EL (cell line): Measurements from ENCODE around the gene PGPEP1.
"Not testable (repeated sequence)": the region's sequence is repeated elsewhere in the genome, so short reads cannot be mapped to it uniquely, and the experiment has no call there.

Experiments
- DNase-seq: peaks from one replicate; pipeline ENCODE4 v3.0.0-alpha.2; 2016

Gene PGPEP1

GRCh38 chr19:18308948-18309325 is 31.5 kb upstream of the PGPEP1 start:
- no peak for DNase-seq

DNA sequence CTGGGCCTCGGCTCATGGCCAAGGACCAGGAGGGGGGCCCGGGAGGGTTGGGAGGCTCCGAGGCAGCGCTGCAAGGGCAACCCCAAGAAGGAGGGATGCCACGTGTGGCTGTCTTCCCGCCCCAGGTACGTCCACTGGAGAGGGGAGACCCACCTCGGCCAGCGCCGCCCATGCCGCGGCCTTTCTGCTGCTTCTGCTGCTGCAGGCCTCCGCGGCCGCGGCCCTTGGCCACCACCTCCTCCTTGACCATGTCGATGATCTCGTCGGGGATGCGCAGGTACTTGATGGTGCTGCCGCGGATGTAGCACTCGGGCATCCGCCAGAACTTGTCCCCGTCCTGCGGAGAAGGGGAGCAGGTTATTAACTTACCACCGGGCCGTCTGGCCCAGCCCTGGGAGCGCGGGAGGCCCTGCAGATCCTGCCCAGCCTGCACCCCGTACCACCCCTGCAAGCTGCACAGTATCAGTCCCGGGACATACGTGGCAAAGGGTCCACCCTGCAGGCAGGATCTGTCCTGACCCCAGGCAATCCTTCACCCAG is 30.8 kb upstream of the PGPEP1 start:
- no peak for DNase-seq

DNA sequence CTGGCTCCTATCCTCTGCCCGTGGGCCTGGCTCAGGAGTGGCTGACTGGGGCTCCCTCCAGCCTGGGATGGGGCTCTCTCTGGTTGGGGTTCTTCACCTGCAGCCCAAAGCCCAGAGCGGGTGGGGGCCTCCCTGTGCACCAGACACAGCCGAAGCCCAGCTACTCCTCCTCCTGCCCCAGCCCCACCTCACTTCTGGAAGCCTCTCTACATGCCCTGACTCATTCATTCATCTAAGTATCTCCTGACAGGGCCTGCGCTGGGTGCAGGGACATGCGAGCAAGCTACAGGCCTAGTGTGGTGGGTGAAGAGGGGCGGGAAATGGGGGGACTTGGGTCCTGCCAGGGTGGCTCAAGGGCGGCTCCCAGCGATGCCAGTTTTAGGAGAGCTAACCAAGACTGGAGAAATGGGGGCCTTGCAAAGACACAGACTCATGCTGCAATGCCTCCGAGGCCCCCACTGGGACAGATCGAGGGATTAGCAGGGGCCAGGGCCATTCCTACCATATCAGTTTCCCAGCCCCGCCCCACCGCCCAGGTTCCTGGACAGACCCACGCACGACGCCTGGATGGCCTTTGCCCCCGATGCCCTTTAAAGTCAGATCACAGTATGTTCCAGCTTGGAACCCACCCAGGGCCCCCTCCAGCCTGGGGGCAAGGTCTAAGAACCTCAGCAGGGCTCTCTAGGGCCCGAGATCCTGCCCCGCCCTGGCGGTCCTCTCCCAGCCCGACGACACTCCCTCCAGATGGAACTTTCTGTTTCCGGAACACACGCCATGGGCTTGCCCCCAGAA is 30.1 kb upstream of the PGPEP1 start:
- DNase-seq: no peak

- DNase-seq: no peak
Observed at GRCh38 chr19:18310966-18311365, 29.4 kb upstream of the PGPEP1 start.

DNA sequence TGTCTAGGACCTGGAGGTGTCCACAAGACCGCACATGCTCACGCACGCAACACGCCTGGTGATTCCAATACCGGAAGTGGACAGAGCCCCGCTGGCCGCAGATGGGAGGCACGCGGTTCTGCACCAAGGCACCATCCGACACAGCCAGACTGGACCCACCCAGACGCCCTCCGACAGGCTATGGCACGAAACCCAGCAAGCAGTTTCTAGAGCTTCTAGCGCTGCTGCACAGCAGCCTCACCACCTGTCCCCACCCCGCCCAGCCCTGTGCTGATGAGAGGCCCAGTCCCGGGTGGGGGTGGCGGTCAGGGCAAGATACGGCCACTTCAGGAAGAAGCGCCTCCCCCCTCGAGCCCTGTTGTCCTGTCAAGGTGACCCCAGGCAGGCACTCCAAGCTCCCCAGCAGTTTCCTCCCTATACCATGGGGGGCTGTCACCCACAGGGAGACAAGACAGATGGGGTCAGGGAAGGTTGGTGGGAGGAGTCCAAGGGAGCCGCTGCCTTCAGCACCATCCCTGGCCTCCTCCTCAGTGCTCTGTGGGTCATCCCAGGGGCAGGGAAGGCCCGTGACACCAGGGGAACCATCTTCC is 28.8 kb upstream of the PGPEP1 start:
- DNase-seq: no peak

GRCh38 chr19:18312092-18312534 is 28.3 kb upstream of the PGPEP1 start:
- DNase-seq: no peak

DNA sequence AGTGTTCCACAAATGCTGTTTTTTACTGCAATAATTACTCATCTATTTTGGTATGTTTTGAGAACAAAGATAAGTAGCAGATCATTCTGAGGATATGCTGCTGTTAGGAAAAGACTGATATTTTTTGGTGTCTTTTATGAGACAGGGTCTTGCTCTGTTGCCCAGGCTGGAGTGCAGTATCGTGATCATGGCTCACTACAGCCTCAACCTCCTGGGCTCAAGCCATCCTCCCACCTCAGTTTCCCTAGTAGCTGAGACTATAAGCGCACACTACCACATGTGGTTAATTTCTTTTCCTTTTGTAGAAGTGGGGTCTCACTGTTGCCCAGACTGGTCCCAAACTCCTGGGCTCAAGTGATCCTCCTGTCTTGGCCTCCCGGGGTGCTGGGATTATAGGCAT is 27.0 kb upstream of the PGPEP1 start:
- DNase-seq: no peak

DNA sequence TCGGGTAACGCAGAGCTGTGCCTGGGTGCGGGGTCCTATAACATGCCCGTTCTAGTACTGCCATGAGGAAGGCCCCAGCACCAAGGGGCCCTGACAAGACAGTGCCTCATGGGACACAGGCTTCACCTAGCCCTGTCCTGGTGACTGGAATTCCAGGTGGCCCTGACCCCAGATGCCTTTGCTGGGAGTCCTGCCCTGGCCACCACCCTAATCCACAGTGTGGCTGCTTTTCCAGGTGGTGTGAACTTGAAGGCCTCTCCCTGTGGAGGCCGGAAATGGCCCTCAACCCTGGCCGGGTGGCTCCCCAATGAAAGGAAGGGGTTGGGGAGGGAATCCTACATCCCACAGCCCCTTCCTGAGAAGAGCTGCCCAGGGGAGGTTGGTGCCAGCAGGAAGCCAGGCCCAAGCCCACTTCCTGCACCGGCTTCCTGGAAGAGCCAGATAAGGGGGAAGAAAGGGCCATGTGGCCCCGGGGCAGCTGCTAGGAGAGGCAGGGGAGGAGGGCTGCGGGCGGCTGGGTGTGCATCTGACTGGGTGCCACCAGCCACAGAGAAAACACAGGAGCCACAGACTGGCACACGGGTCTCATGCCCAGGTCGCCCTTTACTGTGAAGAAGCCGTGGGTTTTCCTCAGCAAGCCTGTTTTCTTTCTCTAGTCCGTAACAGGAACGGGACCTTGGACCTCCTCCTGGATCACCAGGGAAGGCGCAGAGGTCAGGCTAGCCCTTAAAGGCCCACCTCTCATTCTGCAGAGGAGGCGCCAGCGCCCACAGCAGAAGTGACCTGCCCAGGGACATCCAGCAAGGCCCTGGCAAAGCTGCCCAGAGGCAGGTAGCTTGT is 22.2 kb upstream of the PGPEP1 start:
- DNase-seq: no peak

GRCh38 chr19:18319591-18320135 is 20.7 kb upstream of the PGPEP1 start:
- DNase-seq: no peak

- DNase-seq: no peak
Observed at GRCh38 chr19:18320865-18321733, 19.3 kb upstream of the PGPEP1 start.

DNA sequence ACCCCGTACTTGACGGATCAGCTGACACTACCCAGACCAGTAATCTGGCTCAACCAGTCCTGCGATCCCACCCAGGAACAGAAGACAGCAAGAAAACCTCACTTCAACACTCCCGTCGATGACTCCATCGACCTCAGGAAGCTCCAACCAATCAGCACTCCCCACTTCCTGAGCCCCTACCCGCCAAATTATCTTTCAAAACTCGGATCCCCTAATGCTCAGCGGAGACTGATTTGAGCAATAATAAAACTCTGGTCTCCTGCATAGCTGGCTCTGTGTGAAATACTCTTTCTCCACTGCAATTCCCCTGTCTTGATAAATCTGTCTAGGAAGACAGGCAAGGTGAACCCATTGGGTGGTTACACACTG is 18.7 kb upstream of the PGPEP1 start:
- DNase-seq: no peak

DNA sequence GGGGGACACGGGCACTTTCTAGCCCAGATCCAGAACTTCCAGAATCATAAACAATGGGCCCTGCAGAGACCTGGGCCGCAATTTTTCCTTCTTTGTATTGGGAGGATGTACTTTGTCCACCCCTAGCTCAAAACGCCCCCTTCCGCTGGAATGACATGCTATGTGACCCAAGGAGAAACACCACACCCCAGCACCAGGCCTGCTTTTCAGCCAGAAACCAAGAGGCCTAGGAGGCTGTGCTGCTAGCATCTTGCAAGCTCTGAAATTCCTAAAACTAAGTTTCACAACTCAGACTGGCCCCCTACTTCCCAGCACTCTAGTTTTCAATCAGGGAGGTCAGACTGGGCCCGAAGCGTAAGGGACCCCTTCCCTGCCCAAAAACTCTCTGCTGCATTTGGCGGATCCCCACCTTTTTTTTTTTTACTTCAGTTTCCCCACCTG is 18.1 kb upstream of the PGPEP1 start:
- peak; percentile 68 for DNase-seq

GRCh38 chr19:18322759-18323460 is 17.5 kb upstream of the PGPEP1 start, which contains the start of gene LSM4:
Gene LSM4, minus strand, starts transcription at chr19:18323076. Its CDS starts 56 bp downstream, at chr19:18323020.
- peak; percentile 97 for DNase-seq

- DNase-seq: not testable (repeated sequence)
Observed at GRCh38 chr19:18324373-18324731, 16.0 kb upstream of the PGPEP1 start.

- DNase-seq: no peak
Observed at GRCh38 chr19:18326772-18327171, 13.6 kb upstream of the PGPEP1 start.

DNA sequence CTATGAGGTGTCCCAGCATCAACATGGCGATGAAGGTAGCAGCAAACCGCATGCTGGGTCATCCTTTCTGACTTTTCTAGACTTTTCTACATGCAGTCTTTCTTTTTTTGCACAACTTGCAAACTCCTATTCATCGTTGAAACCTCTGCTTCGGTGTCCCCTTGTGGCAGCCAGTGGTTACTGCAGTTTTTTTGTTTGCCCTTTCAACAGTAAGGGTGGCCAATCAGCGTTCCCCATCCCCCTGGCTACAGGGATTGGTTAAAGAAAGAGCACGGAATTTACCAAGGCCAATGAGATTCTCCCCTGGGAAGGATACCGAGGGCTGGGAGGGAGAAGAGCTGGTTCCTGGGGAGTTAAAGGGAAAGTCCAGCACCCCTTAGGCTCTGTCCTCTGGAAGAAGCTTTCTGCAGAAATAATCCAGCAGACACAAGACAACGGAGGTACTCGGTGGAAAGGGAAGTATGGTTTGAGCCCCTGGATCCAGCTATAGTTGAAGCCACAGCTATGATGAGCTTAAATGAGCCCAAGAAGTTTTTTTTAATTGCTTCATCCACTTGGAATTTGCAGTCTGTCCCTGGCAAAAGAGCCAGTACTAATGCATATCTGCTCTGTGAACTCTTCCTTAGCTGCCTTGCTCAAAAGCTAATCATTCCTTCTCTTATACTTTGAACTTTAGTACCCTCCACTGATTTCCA is 11.9 kb upstream of the PGPEP1 start:
- peak; percentile 97 for DNase-seq

DNA sequence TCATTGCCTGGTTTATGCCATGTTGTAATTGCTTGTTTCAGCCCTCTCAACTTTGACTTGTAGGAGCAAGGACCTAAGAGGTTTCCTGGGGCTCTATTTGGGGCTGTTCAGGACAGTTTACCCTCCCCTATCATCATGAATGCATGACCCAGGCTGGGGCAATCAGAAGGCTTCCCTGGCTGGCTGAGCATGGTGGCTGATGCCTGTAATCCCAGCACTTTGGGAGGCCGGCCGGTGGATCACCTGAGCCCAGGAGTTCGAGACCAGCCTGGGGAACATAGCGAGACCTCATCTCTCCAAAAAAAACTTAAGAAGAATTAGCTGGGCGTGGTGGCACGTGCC is 11.4 kb upstream of the PGPEP1 start:
- DNase-seq: no peak

- no peak for DNase-seq
Observed at GRCh38 chr19:18330868-18331267, 9.5 kb upstream of the PGPEP1 start.

GRCh38 chr19:18332917-18333530 is 7.4 kb upstream of the PGPEP1 start:
- DNase-seq: no peak

- DNase-seq: no peak
Observed at GRCh38 chr19:18333680-18334079, 6.7 kb upstream of the PGPEP1 start.
